Heart left ventricle (tissue), 16 donors: ENCODE measurements around the gene MBP. TPM values are rescaled to one million over a fixed set of nuclear protein-coding genes. Genes with fewer than 3 reads are reported as not detected.

Source experiments
- ATAC-seq, 4 donors: fragments of 200-7000 bp; cut with Tn5 transposase; one replicate each; pipeline ENCODE4 v1.9.1; 2020 to 2022; ENCODE audit warnings: moderate library complexity in 4 of 4, mild to moderate bottlenecking in 3 of 4, moderate number of reproducible peaks in 1 of 4
- DNase-seq, 5 donors: peaks; one replicate each; pipeline ENCODE4 v3.0.0-alpha.2; 2020
- H3K27ac ChIP-seq, 12 donors: fragments of 200-600 bp; sonication (generic) in 4 of 12; one replicate each; pipeline versions ENCODE4 v1.5.0 to v1.8.0; 2016 to 2022; ENCODE audit warnings: mild to moderate bottlenecking in 2 of 12
- H3K27me3 ChIP-seq, 9 donors: fragments of 200-600 bp; sonication (generic) in 2 of 9; one replicate each; pipeline versions ENCODE4 v1.5.1 to v1.8.0; 2016 to 2022; ENCODE audit warnings: mild to moderate bottlenecking in 3 of 9
- H3K36me3 ChIP-seq, 9 donors: fragments of 200-600 bp; sonication (generic) in 2 of 9; one replicate each; pipeline versions ENCODE4 v1.5.0 to v1.8.0; 2018 to 2022; ENCODE audit warnings: mild to moderate bottlenecking in 2 of 9
- H3K4me1 ChIP-seq, 12 donors: fragments of 200-600 bp; sonication (generic) in 4 of 12; one replicate each; pipeline versions ENCODE4 v1.5.0 to v1.8.0; 2016 to 2022; ENCODE audit warnings: mild to moderate bottlenecking in 3 of 12
- H3K4me3 ChIP-seq, 12 donors: fragments of 200-600 bp; sonication (generic) in 4 of 12; one replicate each; pipeline versions ENCODE4 v1.5.0 to v1.8.0; 2017 to 2022; ENCODE audit warnings: mild to moderate bottlenecking in 9 of 12, moderate library complexity in 4 of 12
- H3K9me3 ChIP-seq, 12 donors: fragments of 200-600 bp; sonication (generic) in 4 of 12; one replicate each; pipeline versions ENCODE4 v1.5.0 to v1.8.0; 2016 to 2022; ENCODE audit warnings: mild to moderate bottlenecking in 1 of 12
- CTCF ChIP-seq, 12 donors: fragments of 200-600 bp; sonication (generic) in 4 of 12; IDR thresholded peaks; one replicate each; pipeline versions ENCODE4 v1.5.0 to v1.8.0; 2018 to 2022; ENCODE audit warnings: antibody characterized with exemption in 12 of 12, mild to moderate bottlenecking in 5 of 12
- POLR2A ChIP-seq, 2 donors: fragments of 450-650 bp; IDR thresholded peaks; one replicate each; pipeline ENCODE4 v1.6.1; 2017; ENCODE audit warnings: antibody characterized with exemption in 2 of 2, mild to moderate bottlenecking in 2 of 2, moderate library complexity in 2 of 2
- WGBS, 4 donors: extraction: QIAGEN DNeasy Blood & Tissue Kit in 2 of 4; methylation state at CpG; one replicate each; pipeline versions ENCODE4 v1.1.5 to v1.1.7; 2013 to 2018; 5-methylcytosine and 5-hydroxymethylcytosine counted together
- intact Hi-C, 10 donors: fragments of 100-400 bp; cut with DNase I; formaldehyde crosslinking; loops; one replicate each; pipeline versions ENCODE4 v1.11.1 to v1.14.2; 2022
- polyA plus RNA-seq, 2 donors: library from polyadenylated mRNA; stranded (reverse); fragments of 200-250 nt; gene quantifications; one replicate each; pipeline ENCODE4 v1.2.3, GENCODE V29; 2013
- total RNA-seq, 9 donors: library from RNA; depleted of rRNA in 2 of 9; stranded (reverse); fragments of >200 nt in 2 of 9; fragmentation: NEBNext Ultra II Directional in 3 of 9; extraction: Animal tissue kit (Norgen Biotek cat#: 25700) in 3 of 9; gene quantifications; one replicate each; pipeline versions ENCODE4 v1.1.0 to v1.2.4, GENCODE V29; 2016 to 2023
- donor health status: ischemic (EF 13 %, LVEDD 7.1; RV severe dilation, severe dysfunction).
- donor health status: healthy with polysubstance abuse.
- donor health status: DM: no; HTN: yes; CAD: no.
- donor health status: DM: no; HTN: no; CAD: no.
- donor health status: ischemic (EF 25% LVEDD 6.9; RV normal size, moderate dysfunction).
- donor health status: ischemic (EF 25% LVEDD 5.7; RV mildly dilated, moderate dysfunction).
- donor health status: healthy.
- donor health status: DM: yes; HTN: yes; CAD: no.
- donor health status: ischemic (EF 35%, LVEDD 5.7; RV mildly dilated, moderate dysfunction).
- donor health status: nonischemic (EF 11% LVEDD 7.7; RV severe dilation, severe dysfunction).
- donor health status: DM: yes; HTN: yes; CAD: no.
- donor health status: PGD.
- donor health status: ischemic (EF 29% LVEDD 5.4; RV normal size, mild dysfunction).
- donor health status: nonischemic (EF 23%, LVEDD 6.1; RV moderate dilation, normal function).

MBP gene
- total and polyA plus RNA-seq, 11 donors = 7.7 to 93.0 (median 31.8) TPM

GRCh38 chr18:77140439-77141109, 8.0 kb upstream of the MBP start:
- Histone ChIP-seq H3K27me3 (no peaks in the 10 kb centered on the region), H3K4me3 (no peak overlapping the region), H3K27ac (peak overlapping the region in 1 of 12 donors; percentile 14), H3K9me3 (peaks cover 0 to 19% (median 8%) of the 10 kb centered on the region in 12 donors), H3K36me3 (no peaks in the 10 kb centered on the region), H3K4me1 (peaks cover 0 to 12% (median 0%) of the 10 kb centered on the region in 12 donors)
- peak; percentile 33 to 89 (median 72) for ATAC-seq
- WGBS, 4 donors = 29 to 44% (median 37%) methylated on average over 7 of the region's 7 CpGs
- DNase-seq = peak in 2 of 5 donors; percentile 46 to 57
- TF ChIP-seq CTCF (IDR thresholded peaks at IDR 0.05) (no peak), POLR2A (IDR thresholded peaks at IDR 0.05) (no peak)
- intact Hi-C loops = no loop called here

GRCh38 chr18:77140030-77140429, 7.4 kb upstream of the MBP start:
- H3K9me3 ChIP-seq = peaks cover 0 to 21% (median 8%) of the 10 kb centered on the region in 12 donors
- H3K4me1 ChIP-seq = peaks cover 0 to 12% (median 0%) of the 10 kb centered on the region in 12 donors
- ATAC-seq (no peak), DNase-seq (no peak)
- TF ChIP-seq CTCF (IDR thresholded peaks at IDR 0.05) = no peak
- TF ChIP-seq POLR2A (IDR thresholded peaks at IDR 0.05) = no peak
- no peak overlapping the region for H3K4me3 ChIP-seq
- 71 to 91% (median 82%) methylated on average over 5 of the region's 5 CpGs for WGBS, 4 donors
- no peak overlapping the region for H3K27ac ChIP-seq
- H3K27me3 ChIP-seq = no peaks in the 10 kb centered on the region
- no peaks in the 10 kb centered on the region for H3K36me3 ChIP-seq
- intact Hi-C loops = no loop called here

GRCh38 chr18:77139619-77140018, 7.0 kb upstream of the MBP start:
- peaks cover 0 to 21% (median 8%) of the 10 kb centered on the region in 12 donors for H3K9me3 ChIP-seq
- WGBS, 4 donors = 88 to 93% (median 92%) methylated on average over 5 of the region's 5 CpGs

More at GRCh38 chr18:77139619-77140018, 7.0 kb upstream of the MBP start:
- no peak for DNase-seq
- no peak for TF ChIP-seq CTCF (IDR thresholded peaks at IDR 0.05)
- no peak for TF ChIP-seq POLR2A (IDR thresholded peaks at IDR 0.05)
- Histone ChIP-seq H3K36me3 (no peaks in the 10 kb centered on the region), H3K27ac (no peak overlapping the region), H3K4me1 (peaks cover 0 to 12% (median 0%) of the 10 kb centered on the region in 12 donors), H3K4me3 (no peak overlapping the region), H3K27me3 (no peaks in the 10 kb centered on the region)
- no peak for ATAC-seq
- intact Hi-C loops = loop anchor here in 3 of 10 donors (10.0 kb wide), 2 partner anchors 65 to 135 kb away; no protein-coding TSS in a partner anchor
